SJCRH30 (cell line): ENCODE measurements around the gene PITPNC1. TPM values are rescaled to one million over a fixed set of nuclear protein-coding genes. Genes with fewer than 3 reads are reported as not detected.
"Not testable (repeated sequence)": the region's sequence is repeated elsewhere in the genome, so short reads cannot be mapped to it uniquely, and the experiment has no call there.

Experiments used
- DNase-seq, 2 experiments: peaks; one replicate each; pipeline ENCODE4 v3.0.0-alpha.2; 2015 to 2020
- H3K27ac ChIP-seq: fragments of 250-450 bp; sonication (Bioruptor Pico); 2 replicates; pipeline ENCODE4 v1.5.1; 2020; ENCODE audit warnings: mild to moderate bottlenecking, moderate library complexity
- H3K27me3 ChIP-seq: fragments of 250-450 bp; sonication (Bioruptor Pico); 2 replicates; pipeline ENCODE4 v1.5.1; 2020; ENCODE audit warnings: mild to moderate bottlenecking, moderate library complexity
- H3K36me3 ChIP-seq: fragments of 250-450 bp; sonication (Bioruptor Pico); 2 replicates; pipeline ENCODE4 v1.5.1; 2020; ENCODE audit warnings: mild to moderate bottlenecking, moderate library complexity
- H3K4me1 ChIP-seq: fragments of 250-450 bp; sonication (Bioruptor Pico); 2 replicates; pipeline ENCODE4 v1.5.1; 2020; ENCODE audit warnings: mild to moderate bottlenecking, moderate library complexity
- H3K4me3 ChIP-seq: fragments of 250-450 bp; sonication (Bioruptor Pico); 2 replicates; pipeline ENCODE4 v1.5.1; 2020; ENCODE audit warnings: mild to moderate bottlenecking, moderate library complexity
- H3K9me3 ChIP-seq: fragments of 250-450 bp; sonication (Bioruptor Pico); replicated peaks from 2 replicates; pipeline ENCODE4 v1.5.1; 2020; ENCODE audit warnings: mild to moderate bottlenecking, moderate library complexity
- total RNA-seq: library from RNA; depleted of rRNA; stranded (reverse); fragments of >200 nt; shearing (Covaris generic); gene quantifications from 2 replicates; pipeline ENCODE4 v1.2.3, GENCODE V29; 2014

Gene PITPNC1
- total RNA-seq, 1 experiment from 2014 or later, result 3.5 TPM

GRCh38 chr17:67425571-67426160, 48.6 kb downstream of the PITPNC1 start:
- no peak overlapping the region for H3K27ac ChIP-seq
- DNase-seq, result no peak
- H3K36me3 ChIP-seq, result no peaks in the 10 kb centered on the region
- H3K4me3 ChIP-seq, result no peak overlapping the region
- no peaks in the 10 kb centered on the region for H3K4me1 ChIP-seq
- no peaks in the 10 kb centered on the region for H3K27me3 ChIP-seq
- no peaks in the 10 kb centered on the region for H3K9me3 ChIP-seq

DNA sequence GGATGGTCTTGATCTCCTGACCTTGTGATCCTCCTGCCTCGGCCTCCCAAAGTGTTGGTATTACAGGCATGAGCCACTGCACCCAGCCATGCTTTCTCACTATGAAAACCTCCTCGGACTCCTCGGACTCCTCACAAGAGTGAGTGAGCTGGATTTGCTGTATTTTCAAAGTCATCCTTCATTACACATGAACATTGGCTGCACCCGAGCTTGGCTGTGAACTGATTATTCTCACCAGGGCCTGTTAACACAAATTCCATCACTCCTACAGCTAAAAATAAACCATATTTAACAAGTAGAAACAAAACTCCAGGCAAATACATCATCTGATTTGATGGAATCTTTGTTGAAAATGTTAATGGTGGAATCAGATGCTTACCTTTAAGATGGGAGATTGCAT, 50.3 kb downstream of the PITPNC1 start:
- H3K4me1 ChIP-seq, result no peaks in the 10 kb centered on the region
- no peak overlapping the region for H3K27ac ChIP-seq
- H3K27me3 ChIP-seq, result no peaks in the 10 kb centered on the region
- H3K36me3 ChIP-seq, result no peaks in the 10 kb centered on the region
- no peak for DNase-seq
- no peaks in the 10 kb centered on the region for H3K9me3 ChIP-seq
- H3K4me3 ChIP-seq, result no peak overlapping the region

DNA sequence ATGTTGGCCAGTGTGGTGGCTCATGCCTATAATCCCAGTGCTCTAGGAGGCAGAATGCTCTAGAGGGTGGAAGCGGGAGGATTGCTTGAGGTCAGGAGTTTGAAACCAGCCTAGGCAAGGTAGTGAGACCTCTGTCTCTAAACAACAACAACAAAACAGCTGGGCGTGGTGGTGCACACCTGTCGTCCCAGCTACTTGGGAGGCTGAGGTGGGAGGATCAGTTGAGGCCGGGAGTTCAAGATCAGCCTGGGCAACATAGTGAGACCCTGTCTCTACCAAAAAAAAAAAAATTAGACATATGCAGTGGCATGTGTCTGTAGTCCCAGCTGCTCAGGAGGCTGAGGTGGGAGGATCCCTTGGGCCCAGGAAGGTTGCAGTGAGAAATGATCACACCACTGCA, 53.4 kb downstream of the PITPNC1 start:
- not testable (repeated sequence) for H3K4me1 ChIP-seq, H3K9me3 ChIP-seq, DNase-seq, H3K4me3 ChIP-seq, H3K27ac ChIP-seq, H3K36me3 ChIP-seq, H3K27me3 ChIP-seq

DNA sequence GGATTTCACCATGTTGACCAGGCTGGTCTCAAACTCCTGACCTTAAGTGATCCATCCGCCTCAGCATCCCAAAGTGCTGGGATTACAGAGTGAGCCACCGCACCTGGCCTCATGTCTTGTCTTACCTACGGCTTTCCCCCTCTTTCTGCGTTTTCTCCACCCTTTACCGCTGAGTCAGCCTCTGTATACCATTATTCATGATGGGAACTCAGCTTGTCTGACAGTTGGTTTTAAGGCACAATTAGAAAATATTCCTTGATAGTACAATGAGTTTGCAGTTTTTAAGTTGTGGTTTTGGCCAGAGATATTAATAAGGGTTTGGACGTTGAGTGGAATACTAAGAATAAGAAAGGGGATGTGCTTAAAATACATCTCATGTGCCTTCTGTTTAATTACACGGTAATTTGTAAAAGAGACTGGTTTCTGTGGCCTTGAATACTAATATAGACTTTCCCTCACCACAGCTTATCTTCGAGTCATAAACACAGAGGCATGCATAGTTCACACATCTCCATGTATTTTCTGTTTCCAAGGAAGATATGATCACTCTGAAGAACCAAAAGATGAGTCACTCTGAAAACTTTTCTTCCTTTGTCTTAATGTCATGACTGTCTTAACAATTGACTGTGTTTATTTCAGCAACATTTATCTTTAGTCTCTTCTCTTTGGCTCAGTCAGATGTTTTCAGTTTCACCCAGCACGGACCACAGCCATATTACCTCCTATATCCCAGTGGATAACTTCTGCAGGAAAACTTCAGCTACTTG, 54.4 kb downstream of the PITPNC1 start:
- Histone ChIP-seq H3K4me3 (no peak overlapping the region), H3K36me3 (no peaks in the 10 kb centered on the region), H3K4me1 (no peaks in the 10 kb centered on the region), H3K9me3 (0 out of 2 replicates have a peak, but pooled peaks cover 2% of the 10 kb centered on the region), H3K27ac (no peak overlapping the region), H3K27me3 (no peaks in the 10 kb centered on the region)
- DNase-seq, result no peak

DNA sequence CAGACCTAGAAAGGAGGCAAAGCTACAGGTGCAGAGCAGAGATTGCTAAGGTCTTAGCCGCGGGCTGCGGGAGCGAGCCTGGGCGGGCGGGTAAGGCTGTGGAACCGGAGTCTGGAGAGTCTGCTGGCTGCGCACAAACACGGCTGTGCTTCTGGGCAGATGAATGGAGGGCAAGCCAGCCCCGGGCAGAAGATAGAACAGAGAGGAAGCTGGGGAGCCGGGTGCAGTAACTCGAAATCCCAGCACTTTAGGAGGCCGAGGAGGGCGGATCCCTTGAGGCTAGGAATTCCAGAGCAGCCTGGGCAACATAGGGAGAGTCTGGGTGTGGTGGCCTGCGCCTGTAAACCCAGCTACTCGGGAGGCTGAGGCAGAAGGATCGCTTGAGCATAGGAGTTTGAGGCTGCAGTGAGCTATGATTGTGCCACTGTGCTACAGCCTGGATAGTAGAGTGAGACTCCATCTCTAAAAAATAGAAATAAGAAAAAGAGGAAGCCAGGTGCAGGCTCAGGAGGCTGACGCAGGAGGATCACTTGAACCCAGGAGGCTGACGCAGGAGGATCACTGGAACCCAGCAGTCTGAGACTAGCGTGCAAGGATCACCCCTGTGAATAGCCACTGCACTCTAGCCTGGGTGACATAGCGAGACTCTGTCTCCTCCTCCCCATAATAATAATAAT, 56.3 kb downstream of the PITPNC1 start:
- no peak for DNase-seq
- H3K27ac ChIP-seq, result no peak overlapping the region
- H3K36me3 ChIP-seq, result no peaks in the 10 kb centered on the region
- H3K4me3 ChIP-seq, result no peak overlapping the region
- H3K9me3 ChIP-seq, result 0 out of 2 replicates have a peak, but pooled peaks cover 2% of the 10 kb centered on the region
- no peaks in the 10 kb centered on the region for H3K4me1 ChIP-seq
- H3K27me3 ChIP-seq, result no peaks in the 10 kb centered on the region

- H3K4me3 ChIP-seq, result no peak overlapping the region
- H3K9me3 ChIP-seq, result 0 out of 2 replicates have a peak, but pooled peaks cover 2% of the 10 kb centered on the region
- no peaks in the 10 kb centered on the region for H3K36me3 ChIP-seq
- no peak for DNase-seq
- H3K27ac ChIP-seq, result no peak overlapping the region
- H3K27me3 ChIP-seq, result no peaks in the 10 kb centered on the region
- H3K4me1 ChIP-seq, result no peaks in the 10 kb centered on the region
These were observed 57.0 kb downstream of the PITPNC1 start for GRCh38 chr17:67434061-67434525.

- Histone ChIP-seq H3K9me3 (0 out of 2 replicates have a peak, but pooled peaks cover 2% of the 10 kb centered on the region), H3K27ac (no peak overlapping the region), H3K4me3 (no peak overlapping the region)
These were observed 58.0 kb downstream of the PITPNC1 start for GRCh38 chr17:67435122-67435521.

DNA sequence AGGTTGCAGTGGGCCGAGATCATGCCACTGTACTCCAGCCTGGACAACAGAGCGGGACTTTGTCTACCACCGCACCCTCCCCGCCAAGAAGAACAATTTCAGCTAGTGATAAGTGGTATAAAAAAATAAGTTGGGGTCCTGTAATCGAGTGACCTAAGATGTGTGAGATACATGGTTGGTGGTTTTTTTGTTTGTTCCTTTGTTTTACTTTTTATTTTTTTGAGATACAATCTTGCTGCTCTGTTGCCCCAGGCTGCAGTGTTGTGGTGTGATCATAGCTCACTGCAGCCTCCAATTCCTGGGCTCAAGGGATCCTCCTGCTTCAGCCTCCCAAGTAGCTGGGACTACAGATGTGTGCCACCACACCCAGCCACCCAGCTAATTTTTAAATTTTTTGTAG, 58.7 kb downstream of the PITPNC1 start:
- Histone ChIP-seq H3K4me3 (no peak overlapping the region), H3K9me3 (0 out of 2 replicates have a peak, but pooled peaks cover 2% of the 10 kb centered on the region), H3K27ac (no peak overlapping the region), H3K36me3 (no peaks in the 10 kb centered on the region), H3K27me3 (no peaks in the 10 kb centered on the region), H3K4me1 (no peaks in the 10 kb centered on the region)
- no peak for DNase-seq

More at GRCh38 chr17:67435122-67435521, 58.0 kb downstream of the PITPNC1 start:
- H3K27me3 ChIP-seq, result no peaks in the 10 kb centered on the region
- DNase-seq, result no peak
- H3K36me3 ChIP-seq, result no peaks in the 10 kb centered on the region
- H3K4me1 ChIP-seq, result no peaks in the 10 kb centered on the region

- Histone ChIP-seq H3K36me3 (no peaks in the 10 kb centered on the region), H3K9me3 (0 out of 2 replicates have a peak, but pooled peaks cover 2% of the 10 kb centered on the region), H3K4me1 (no peaks in the 10 kb centered on the region), H3K27ac (no peak overlapping the region), H3K27me3 (no peaks in the 10 kb centered on the region), H3K4me3 (no peak overlapping the region)
- DNase-seq, result no peak
These were observed 59.2 kb downstream of the PITPNC1 start for GRCh38 chr17:67436233-67436632.

- no peak overlapping the region for H3K4me3 ChIP-seq
- no peaks in the 10 kb centered on the region for H3K9me3 ChIP-seq
- H3K27ac ChIP-seq, result no peak overlapping the region
These were observed 61.6 kb downstream of the PITPNC1 start for GRCh38 chr17:67438667-67439066.

DNA sequence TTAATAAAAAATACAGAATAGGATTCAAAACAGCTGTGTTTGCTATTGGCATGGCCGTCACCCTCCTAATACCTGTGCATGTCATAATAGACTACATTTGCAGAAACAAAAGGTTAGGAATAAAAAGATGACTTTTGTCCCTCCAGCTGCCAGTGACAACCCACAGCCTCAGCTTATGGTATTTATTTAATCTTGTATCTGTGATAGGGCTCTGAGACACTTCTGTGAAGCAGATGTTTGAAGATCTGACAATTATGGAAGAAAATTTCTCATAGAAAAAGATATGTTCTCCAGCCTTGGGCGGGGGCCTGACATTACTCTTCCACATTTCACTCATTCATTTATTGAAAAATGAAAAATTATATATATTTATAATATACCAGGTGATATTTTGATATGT, 62.2 kb downstream of the PITPNC1 start:
- no peak overlapping the region for H3K27ac ChIP-seq
- no peak for DNase-seq
- no peak overlapping the region for H3K4me3 ChIP-seq
- H3K9me3 ChIP-seq, result no peaks in the 10 kb centered on the region
- H3K36me3 ChIP-seq, result no peaks in the 10 kb centered on the region
- H3K4me1 ChIP-seq, result no peaks in the 10 kb centered on the region
- no peaks in the 10 kb centered on the region for H3K27me3 ChIP-seq

More at GRCh38 chr17:67438667-67439066, 61.6 kb downstream of the PITPNC1 start:
- DNase-seq, result no peak
- Histone ChIP-seq H3K36me3 (no peaks in the 10 kb centered on the region), H3K27me3 (no peaks in the 10 kb centered on the region), H3K4me1 (no peaks in the 10 kb centered on the region)

DNA sequence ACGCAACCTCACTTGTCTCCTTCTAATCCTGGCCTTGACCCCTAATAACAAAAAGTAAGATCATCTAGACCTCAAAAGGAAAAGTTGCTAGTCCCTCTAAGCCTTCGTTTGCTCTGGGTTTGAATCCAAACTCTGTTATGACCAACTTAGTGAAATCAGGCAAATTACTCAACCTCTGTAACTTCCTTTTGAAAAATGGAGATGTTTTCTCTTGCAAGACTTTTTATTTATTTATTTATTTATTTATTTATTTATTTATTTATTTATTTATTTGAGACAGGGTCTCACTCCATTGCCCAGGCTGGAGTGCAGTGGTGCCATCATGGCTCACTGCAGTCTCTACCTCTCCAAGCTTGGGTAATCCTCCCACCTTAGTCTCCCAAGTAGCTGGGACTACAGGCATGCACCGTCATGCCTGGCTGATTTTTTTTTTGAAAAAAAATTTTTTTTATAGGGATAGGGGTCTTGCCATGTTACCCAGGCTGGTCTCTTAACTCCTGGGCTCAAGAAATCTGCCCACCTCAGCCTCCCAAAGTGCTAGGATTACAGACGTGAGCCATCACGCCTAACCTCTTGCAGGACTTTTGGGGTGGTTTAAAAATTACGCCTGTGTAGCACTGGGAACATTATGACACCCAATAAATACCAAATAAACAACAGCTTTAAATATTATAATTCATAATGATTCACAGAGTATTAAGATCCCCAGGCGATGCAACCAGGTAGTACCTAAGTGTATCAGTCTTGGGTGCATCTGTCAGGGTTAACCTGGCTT, 63.4 kb downstream of the PITPNC1 start:
- no peak for DNase-seq
- H3K27ac ChIP-seq, result no peak overlapping the region
- no peak overlapping the region for H3K4me3 ChIP-seq
- H3K36me3 ChIP-seq, result no peaks in the 10 kb centered on the region
- H3K9me3 ChIP-seq, result no peaks in the 10 kb centered on the region
- no peaks in the 10 kb centered on the region for H3K4me1 ChIP-seq
- no peaks in the 10 kb centered on the region for H3K27me3 ChIP-seq

DNA sequence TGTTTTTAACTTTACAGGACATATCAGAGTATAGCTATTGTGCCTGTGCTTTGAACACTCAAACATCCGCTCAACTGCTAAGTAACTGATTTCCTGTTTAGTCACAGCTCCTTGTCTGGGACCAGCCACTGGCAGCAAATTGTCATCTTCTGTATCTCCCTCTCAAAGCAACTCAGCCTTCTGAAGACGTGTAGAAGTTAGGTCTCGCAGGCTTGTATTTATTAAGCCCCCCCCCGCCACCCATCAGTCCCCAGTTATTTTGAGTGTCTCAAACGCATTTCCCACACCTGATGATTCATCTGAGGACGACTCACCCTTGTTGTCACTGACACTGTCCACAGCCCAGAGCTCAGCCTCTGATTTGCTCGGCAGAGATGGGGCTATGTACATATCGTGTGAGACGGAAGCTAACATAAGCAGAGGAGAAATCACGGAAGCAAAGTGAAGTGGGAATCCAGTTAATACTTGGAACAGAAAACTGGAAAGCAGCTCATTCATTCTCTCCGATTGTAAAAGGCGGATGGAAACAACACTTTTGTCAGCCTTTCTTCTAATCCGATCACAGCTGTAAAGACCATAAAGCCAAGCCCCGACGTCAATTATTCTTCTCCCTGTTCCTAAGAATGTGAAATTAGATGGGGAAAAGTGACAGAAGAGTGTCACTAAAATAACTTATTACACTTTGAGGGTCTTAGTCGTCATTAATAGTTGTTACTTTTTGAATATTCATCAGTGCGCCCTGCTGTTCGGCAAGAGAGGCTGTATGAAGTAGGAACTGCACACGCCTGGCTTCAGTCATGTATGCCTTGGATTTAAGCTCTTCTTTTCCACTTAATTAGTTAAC, 64.2 kb downstream of the PITPNC1 start:
- Histone ChIP-seq H3K9me3 (no peaks in the 10 kb centered on the region), H3K4me3 (no peak overlapping the region), H3K36me3 (no peaks in the 10 kb centered on the region), H3K4me1 (no peaks in the 10 kb centered on the region), H3K27me3 (no peaks in the 10 kb centered on the region), H3K27ac (no peak overlapping the region)
- DNase-seq, result no peak

GRCh38 chr17:67441896-67442219, 64.8 kb downstream of the PITPNC1 start:
- Histone ChIP-seq H3K36me3 (no peaks in the 10 kb centered on the region), H3K4me1 (no peaks in the 10 kb centered on the region), H3K27ac (no peak overlapping the region), H3K9me3 (no peaks in the 10 kb centered on the region), H3K4me3 (no peak overlapping the region), H3K27me3 (no peaks in the 10 kb centered on the region)
- no peak for DNase-seq
